Hindlimb muscle (tissue), 1 donor: ENCODE data around the gene SCN3B. TPM values are rescaled to one million over a fixed set of nuclear protein-coding genes. Genes with fewer than 3 reads are reported as not detected.

Source experiments
- DNase-seq: peaks from one replicate; pipeline ENCODE4 v3.0.0-alpha.2; 2013
- polyA plus RNA-seq: library from polyadenylated mRNA; unstranded; fragments of 120-200 nt; gene quantifications from one replicate; pipeline ENCODE4 v1.2.1, GENCODE V29; 2013; ENCODE audit not compliant: insufficient read length

Gene SCN3B
- polyA plus RNA-seq, 1 donor = 45.1 TPM

GRCh38 chr11:123653827-123654565 is 428 bp downstream of the SCN3B start:
- peak; percentile 41 for DNase-seq

GRCh38 chr11:123653483-123653826 is 969 bp downstream of the SCN3B start:
- DNase-seq = no peak

GRCh38 chr11:123652599-123652998 is 1.8 kb downstream of the SCN3B start:
- DNase-seq = no peak

GRCh38 chr11:123650901-123651300 is 3.5 kb downstream of the SCN3B start:
- no peak for DNase-seq

- no peak for DNase-seq
Measured at GRCh38 chr11:123645286-123645975, 9.0 kb downstream of the SCN3B start.

- DNase-seq = no peak
Measured at GRCh38 chr11:123642435-123642834, 12.0 kb downstream of the SCN3B start.

- DNase-seq = no peak
Measured at GRCh38 chr11:123641495-123641840, 13.0 kb downstream of the SCN3B start.

GRCh38 chr11:123640677-123641494 is 13.5 kb downstream of the SCN3B start:
- DNase-seq = peak; percentile 19

GRCh38 chr11:123640029-123640428 is 14.4 kb downstream of the SCN3B start:
- no peak for DNase-seq

GRCh38 chr11:123630126-123630608 is 24.3 kb downstream of the SCN3B start:
- DNase-seq = no peak

- no peak for DNase-seq
Measured at GRCh38 chr11:123628936-123629683, 25.3 kb downstream of the SCN3B start.

GRCh38 chr11:123624974-123625373 is 29.4 kb downstream of the SCN3B start:
- DNase-seq = no peak

- DNase-seq = no peak
Measured at GRCh38 chr11:123622576-123622975, 31.8 kb downstream of the SCN3B start.

GRCh38 chr11:123616505-123617198 is 37.8 kb downstream of the SCN3B start:
- DNase-seq = no peak

GRCh38 chr11:123611698-123612097 is 42.7 kb downstream of the SCN3B start:
- DNase-seq = no peak

- no peak for DNase-seq
Measured at GRCh38 chr11:123608945-123609344, 45.5 kb downstream of the SCN3B start.

GRCh38 chr11:123608371-123608770 is 46.1 kb downstream of the SCN3B start:
- no peak for DNase-seq

GRCh38 chr11:123607781-123608180 is 46.6 kb downstream of the SCN3B start:
- DNase-seq = no peak

GRCh38 chr11:123603666-123604065 is 50.8 kb downstream of the SCN3B start:
- no peak for DNase-seq

GRCh38 chr11:123601743-123602142 is 52.7 kb downstream of the SCN3B start:
- no peak for DNase-seq

- no peak for DNase-seq
Measured at GRCh38 chr11:123601136-123601535, 53.3 kb downstream of the SCN3B start.

GRCh38 chr11:123597859-123598258 is 56.6 kb downstream of the SCN3B start:
- no peak for DNase-seq
